MM.1S (cell line): Measurements from ENCODE around the gene CMPK1.

Source experiments
- CTCF ChIP-seq: fragments of 300-600 bp; sonication (generic); IDR thresholded peaks from 2 replicates; pipeline ENCODE4 v1.5.1; 2016; ENCODE audit warnings: antibody characterized with exemption, low read length, mixed read lengths
- EZH2 ChIP-seq: fragments of 300-600 bp; sonication (generic); optimal IDR thresholded peaks from 2 replicates; pipeline ENCODE3; 2017; ENCODE audit warnings: low read depth, mild to moderate bottlenecking, antibody characterized with exemption, low read length, mixed read lengths
- EZH2phosphoT487 ChIP-seq: fragments of 300-600 bp; sonication (generic); IDR thresholded peaks from 2 replicates; pipeline ENCODE4 v1.6.1; 2018; ENCODE audit warnings: antibody characterized with exemption, low read length

GRCh38 chr1:47417170-47418044 is 83.8 kb downstream of the CMPK1 start:
- TF ChIP-seq CTCF (no peak), EZH2phosphoT487 (no peak), EZH2 (no peak)
